GM12878 (cell line): ENCODE data around the gene COLQ.

Source experiments
- CTCF ChIP-seq, 3 experiments: IDR thresholded peaks in 2 of 3; conservative IDR thresholded peaks in 1 of 3; 2 replicates each; pipeline ENCODE4 v1.5.1; 2011; ENCODE audit warnings: low read depth in 3 of 3, low read length in 3 of 3, mild to moderate bottlenecking in 3 of 3, control low read depth in 2 of 3, moderate library complexity in 2 of 3, inconsistent platforms in 1 of 3, mixed read lengths in 1 of 3; ENCODE audit not compliant: control insufficient read depth in 2 of 3, insufficient read depth in 1 of 3; ENCODE audit errors: extremely low read depth in 1 of 3
- RAD21 ChIP-seq: IDR thresholded peaks from 2 replicates; pipeline ENCODE4 v1.6.1; 2011; ENCODE audit warnings: mild to moderate bottlenecking, low read depth, low read length, moderate library complexity; ENCODE audit not compliant: insufficient read depth
- TAF1 ChIP-seq: IDR thresholded peaks from 2 replicates; pipeline ENCODE4 v1.6.1; 2011; ENCODE audit warnings: mild to moderate bottlenecking, low read depth, low read length, borderline replicate concordance
- ZNF274 ChIP-seq: IDR thresholded peaks from one replicate; pipeline ENCODE4 v1.8.0; 2011; ENCODE audit not compliant: insufficient read length, insufficient read depth
- ZNF384 ChIP-seq: IDR thresholded peaks from 2 replicates; pipeline ENCODE4 v1.6.1; 2012; ENCODE audit warnings: low read depth, mild to moderate bottlenecking, low read length, improper control_type of control experiment, borderline replicate concordance

DNA sequence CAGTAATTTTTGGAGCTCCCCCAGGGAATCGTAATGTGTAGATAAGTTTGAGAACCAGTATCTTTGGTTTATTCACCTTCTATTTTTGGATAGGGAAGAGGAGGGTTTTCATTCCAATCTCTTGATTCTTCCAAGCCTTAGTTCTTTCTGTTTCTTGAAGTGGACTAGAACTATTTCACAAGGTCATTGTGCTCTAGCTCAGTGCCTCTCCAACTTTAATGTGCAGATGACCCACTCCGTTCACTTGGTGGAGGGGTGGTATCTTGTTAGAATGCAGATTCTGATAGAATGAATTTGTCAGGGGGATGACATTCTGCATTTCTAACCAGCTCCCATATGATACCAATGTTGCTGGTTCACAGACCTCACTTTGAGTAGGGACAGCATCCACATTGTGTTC is 35.5 kb downstream of the COLQ start:
- TF ChIP-seq CTCF (IDR thresholded peaks at IDR 0.05 in 2 of 3, conservative IDR thresholded peaks at IDR 0.05 in 1 of 3; ENCODE audit: control insufficient read depth in 2 of 3, extremely low read depth in 1 of 3, insufficient read depth in 1 of 3, low read depth in 3 of 3, low read length in 3 of 3) (no peak), ZNF384 (no peak), TAF1 (no peak), ZNF274 (no peak), RAD21 (no peak)
